NOMO-1 treated with DMSO at 0.1 percent for 48 hours (cell line): Measurements from ENCODE around the gene B3GNT5.
A peak's percentile ranks its signal among the peaks of the same experiment; 100 is the strongest.

ENCODE experiments used
- DNase-seq: peaks from one replicate; lab custom pipeline; 2025; ENCODE audit not compliant: unreplicated experiment; lab: John Stamatoyannopoulos, UW

B3GNT5 gene

DNA sequence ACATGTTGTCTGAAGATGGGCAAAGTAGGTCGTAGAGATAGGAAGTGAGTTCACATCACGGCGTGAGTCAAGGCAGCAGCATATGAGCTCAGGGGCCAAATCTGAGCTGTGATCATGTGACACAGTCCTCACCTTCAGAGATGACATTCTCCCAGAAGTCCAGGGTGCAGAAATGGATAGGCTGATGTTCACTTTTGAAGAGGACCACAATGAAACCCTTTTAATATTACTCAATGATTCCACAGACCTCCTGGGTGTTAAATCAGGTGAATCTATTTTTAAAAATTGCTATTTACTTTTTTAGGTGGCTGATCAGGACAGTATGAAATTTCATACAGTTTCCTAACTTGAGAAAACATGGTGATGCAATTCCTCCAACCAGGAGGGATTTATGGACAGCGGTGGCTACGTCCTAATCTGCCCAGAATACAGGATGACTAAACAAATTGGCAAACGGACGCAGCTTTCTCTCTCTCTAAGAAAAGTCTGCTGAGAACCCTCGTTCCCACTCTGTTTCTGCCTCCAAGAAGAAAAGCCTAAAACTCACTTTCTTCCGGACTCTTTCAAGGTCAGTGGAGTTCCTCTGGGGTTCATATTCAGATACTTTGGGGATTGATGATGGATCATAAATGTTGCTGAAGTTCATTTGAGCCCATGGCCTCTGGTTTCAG is 34.4 kb downstream of the B3GNT5 start:
- DNase-seq = peak; percentile 48

DNA sequence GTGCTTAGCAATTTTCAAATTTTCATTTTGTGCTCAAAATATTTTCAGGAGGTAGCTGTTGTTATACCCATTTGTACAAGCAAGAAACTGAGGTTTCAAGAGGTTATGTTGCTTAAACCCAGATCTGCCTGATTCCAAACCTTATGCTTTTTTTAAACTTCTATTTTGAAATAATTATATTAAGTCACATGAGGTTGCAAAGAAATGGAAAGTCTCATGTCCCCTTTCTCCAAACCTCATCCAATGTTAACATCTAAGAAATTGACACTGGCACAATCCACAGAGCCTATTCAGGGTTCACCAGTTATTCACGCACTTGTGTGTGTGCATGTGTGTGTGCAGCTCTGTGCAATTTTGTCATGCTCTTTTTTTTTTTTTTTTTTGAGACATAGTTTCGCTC is 35.1 kb downstream of the B3GNT5 start:
- no peak for DNase-seq

DNA sequence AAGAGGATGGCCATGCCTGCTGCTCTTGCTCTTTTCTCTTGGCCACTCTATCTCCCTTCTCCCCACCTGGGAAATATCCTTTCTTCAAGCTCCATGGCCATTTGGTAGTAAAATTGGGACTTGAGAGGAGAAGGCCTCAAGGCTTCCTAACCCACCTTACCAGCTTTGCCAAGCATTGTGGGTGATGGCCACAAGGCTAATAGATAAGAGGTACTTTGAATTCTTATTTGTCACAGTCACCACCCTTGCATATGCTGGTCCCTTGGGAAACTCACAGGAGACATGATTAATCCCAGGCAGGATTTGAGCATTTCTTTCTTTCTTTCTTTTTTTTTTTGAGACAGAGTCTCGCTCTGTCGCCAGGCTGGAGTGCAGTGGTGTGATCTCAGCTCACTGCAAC is 37.2 kb downstream of the B3GNT5 start:
- no peak for DNase-seq

DNA sequence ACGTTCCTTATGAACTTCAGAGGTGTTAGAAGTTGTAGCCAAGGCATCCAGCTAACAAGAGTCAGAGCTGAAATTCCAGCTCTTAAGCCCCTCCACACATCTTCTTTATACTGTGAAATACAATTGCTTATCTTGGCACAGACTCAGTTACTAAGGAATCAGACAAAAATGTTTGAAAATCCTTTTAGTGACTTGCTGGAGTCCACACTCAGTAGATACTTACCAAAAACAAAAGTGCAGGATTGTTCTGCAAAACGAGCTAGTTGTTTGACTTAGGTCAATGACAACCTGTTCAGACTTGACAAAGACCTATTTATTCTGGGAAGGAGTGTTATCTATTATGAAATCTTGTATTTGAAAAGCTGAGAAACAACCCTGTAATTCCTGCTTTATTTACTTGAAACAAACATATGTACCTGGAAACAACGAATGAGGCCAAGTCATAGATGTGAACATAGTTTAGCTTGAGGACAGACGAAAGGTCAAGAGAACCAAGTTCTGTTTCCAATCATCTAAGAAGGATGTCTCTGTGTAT is 38.5 kb downstream of the B3GNT5 start:
- no peak for DNase-seq

DNA sequence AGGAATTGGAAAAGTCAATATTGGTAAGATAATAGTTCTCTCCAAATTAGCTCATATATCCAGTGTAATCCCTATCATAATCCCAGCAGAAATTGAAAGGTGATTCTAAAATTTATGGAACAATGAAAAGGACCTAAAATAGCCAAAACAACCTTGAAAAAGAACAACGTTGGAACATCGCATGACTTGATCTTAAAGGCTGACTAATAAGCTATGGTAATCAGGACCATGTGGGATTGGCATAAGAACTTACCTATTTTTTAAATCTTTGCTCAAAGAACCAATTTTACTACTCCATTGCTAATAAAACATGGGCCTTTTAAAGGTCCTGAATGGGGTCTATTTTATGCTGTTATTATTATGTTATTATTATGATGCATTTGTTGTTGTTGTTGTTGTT is 40.9 kb downstream of the B3GNT5 start:
- DNase-seq = no peak

DNA sequence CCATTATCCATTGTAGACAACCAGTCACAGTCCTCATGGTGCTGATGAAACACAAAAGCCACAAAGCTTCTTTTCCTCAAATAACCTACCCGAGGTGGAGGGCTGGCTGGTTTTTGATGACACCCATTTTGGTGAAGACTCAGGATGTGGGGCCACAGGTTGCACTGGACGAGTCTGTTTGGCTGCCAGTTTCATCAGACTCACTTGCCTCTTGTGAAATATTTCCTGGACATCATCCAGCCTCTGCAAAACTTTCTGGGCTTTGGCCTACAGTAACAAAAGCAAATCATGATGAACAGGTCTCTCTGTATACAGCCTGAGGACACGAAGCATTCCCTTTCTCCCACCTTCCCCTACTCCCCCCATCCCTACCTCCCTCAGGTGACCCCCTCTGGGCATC is 42.2 kb downstream of the B3GNT5 start:
- DNase-seq = peak; percentile 95

DNA sequence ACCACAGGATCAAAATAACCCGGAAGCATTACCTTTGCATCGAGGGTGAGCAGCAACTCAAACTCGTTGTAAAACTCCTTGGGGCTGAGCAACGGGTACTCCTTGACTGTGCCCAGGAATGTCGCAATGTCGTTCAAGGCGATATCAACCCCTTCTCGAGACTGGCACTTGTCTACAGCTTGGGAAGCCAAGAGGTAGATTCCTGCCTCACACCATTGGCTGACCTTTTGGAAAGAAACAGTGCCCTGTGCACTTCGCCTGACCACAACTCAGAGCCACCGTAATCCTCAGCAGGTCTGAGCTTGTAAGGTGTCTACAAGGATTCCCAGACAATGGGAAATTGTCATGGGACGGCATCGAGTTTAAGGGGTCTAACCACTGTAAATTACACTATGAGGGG is 43.9 kb downstream of the B3GNT5 start:
- no peak for DNase-seq

DNA sequence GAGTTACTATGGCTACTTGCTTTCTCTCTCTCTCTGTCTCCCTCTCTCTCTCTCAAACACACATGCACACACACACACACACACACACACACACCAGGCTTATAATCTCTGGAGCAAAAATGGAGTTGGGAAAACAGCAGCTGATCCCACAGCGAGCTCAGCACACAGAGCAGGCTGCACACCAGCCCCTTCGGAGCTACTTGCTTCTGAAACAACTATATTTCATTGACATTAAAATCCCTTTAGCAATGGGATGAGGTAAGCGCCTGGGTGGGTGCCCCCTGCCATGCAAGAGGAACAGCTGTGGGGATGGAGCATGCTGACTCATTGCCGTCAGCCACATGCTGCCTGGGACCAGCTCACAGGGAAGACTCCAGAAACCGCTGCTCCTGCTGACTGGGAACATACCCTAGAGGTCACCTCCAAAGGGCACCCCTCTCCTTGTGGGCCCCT is 45.7 kb downstream of the B3GNT5 start:
- peak; percentile 83 for DNase-seq

DNA sequence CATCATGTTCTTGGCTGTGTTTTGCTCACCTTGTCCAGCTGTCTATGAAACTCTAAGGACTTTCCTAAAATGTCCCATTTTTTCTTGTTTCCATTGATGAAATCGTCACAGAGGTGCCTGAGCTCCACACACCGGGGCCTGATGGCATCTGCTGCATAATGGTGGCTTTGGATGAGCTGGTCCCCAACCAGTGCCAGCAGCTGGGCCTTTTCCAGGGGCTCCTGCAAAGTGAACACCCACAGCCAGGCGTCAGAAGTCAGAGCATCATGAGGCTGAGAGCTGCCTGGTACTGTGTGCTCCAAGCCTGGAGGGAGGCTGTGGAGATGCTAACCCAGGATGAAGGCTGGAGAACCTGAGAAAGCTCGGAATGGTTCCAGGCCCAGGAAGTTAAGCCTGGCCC is 46.9 kb downstream of the B3GNT5 start:
- no peak for DNase-seq

DNA sequence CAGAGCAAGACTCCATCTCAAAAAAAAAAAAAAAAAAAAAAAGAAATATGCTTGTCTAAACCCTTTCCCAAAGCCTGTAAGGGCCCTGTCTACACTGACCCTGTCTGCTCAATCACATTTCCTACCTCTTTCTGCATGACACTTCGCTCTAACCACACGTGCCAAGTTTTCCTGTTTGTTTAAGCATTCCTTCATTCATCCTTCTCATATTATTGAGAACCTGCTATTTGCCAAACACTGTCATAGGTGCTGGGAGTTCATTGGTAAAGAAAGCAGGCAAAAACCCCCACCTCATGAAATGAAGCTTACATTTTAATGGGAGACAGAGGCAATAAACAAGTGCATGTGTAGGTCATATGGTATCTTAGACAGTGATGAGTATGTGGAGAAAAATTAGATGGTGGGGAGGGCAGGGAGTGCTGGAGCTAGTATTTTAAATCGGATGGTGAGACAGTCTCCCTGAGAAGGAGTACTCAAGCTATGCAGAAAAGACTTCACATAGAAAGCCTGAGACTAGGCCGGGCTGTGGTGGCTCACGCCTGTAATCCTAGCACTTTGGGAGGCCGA is 48.0 kb downstream of the B3GNT5 start:
- DNase-seq = no peak

DNA sequence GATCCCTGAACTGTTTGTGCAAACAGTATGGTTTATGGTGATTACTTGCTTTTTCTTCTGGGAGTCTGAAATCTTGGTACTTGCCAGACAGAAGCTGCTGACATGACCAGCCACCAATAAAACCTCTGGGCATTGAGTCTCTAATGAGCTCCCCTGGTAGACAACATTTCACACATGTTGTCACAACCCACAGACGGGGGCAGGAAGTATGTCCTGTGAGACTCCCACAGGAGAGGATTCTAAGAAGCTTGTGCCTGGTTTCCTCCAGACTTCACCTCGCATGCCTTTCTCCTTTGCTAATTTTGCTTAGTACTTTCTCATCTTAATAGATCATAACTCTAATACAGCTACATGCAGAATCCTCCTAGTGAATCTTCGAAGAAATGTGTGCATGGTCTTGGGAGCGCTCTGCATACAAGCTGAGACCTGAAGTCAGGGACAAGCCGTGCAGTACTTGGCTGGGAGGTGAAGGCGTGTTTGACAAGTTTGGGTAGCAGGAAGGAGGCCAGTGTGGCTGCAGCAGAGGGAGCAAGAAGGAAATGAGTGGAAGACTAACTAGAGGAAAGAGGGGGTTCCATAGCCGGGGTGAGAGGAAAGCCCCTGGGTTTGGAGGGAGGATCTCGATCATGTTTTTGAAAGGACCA is 49.0 kb downstream of the B3GNT5 start:
- no peak for DNase-seq

DNA sequence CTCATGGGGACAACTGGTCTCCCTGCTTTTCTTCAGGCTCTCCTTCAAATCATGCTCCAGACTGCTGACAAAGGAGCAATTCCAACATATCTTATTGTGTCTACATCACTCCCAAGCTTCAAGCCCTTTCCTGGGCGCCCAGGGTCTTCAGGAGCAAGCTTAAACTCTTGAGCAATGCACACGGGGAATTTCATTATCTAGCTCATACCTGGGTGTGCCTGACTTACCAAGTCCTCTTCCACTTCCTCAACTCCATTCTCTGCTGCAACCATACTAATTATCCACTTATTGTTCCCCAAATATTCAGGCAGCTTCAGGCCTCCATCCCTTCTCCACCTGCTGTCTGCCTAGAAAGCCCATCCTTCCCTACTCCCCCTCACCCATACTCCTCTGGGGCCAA is 50.6 kb downstream of the B3GNT5 start:
- peak; percentile 48 for DNase-seq

DNA sequence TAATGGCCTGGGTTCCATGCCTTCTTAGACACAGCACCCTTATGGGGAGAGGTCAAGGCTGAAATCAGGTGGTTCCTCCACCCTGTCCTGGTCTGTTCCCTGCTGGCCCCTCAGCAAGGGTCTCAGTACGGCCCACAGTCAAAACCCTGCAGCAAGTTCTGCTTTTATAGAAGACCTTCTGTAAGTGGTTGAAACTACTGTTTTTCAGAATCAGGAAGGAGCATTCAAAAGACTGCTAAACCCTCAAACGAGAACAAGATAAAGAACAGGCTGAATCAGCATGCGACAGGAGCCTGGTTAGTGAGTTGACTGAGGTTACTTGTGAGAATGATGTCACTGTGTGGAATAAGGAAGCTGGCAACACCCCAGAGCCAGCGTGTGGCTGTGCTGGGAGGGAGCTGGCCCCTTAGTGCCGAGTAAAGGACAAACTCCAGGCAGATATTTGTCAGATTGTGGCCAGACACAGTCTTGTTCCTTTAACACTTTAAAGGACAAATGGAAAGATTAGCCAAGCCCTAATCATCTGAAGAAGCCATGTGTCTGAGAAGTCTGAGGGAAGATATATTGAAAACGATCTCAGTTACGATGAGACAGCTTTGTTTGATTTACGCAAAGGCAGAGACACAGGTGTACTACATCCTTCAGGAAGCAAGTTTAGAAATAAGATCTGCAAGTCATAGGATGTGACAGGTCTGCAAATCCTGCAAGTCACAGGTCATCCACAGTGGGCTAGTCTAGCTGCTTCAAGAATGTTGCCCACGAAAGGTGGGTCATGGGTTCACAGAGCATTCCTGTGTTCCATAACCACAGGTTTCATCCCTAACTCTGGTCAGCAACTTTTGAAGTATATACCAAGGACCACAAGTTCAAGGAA is 54.0 kb downstream of the B3GNT5 start:
- DNase-seq = peak; percentile 100

DNA sequence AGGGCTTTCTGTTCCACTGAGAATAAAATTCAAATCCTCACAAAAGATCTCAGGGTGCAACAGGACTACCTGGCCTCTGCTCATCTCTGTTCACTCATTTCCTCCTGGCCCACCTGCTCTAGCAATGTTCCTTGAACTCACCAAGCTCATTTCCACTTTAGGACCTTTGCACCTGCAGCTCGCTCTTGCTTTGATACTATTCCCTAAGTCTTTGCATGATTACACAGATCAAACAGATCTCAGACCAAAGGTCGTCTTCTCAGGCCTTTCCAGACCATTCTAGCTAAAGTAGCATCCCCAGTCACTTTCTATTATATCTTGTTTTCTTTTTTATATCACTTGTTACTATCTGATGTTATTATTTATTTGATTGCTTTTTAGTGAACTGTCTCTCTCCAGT is 54.7 kb downstream of the B3GNT5 start:
- no peak for DNase-seq

DNA sequence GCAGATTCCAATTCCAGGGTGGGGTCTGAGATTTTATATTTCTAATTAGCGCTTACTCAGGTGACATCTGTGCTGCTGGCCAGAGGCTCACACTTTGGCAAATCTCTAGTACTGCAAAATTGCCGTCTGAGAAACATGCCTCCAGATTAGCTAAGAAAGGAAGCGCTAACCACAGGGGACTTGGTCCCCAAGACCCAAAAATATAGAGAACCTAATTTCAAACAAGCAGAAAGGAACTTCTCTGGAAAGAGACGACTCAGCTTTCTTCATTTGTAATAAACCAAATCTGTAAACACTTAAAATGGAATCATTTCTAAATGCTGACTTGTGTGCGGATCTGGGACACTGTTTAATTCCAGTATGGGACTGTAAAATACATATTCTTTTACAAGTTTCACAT is 55.7 kb downstream of the B3GNT5 start:
- peak; percentile 77 for DNase-seq

DNA sequence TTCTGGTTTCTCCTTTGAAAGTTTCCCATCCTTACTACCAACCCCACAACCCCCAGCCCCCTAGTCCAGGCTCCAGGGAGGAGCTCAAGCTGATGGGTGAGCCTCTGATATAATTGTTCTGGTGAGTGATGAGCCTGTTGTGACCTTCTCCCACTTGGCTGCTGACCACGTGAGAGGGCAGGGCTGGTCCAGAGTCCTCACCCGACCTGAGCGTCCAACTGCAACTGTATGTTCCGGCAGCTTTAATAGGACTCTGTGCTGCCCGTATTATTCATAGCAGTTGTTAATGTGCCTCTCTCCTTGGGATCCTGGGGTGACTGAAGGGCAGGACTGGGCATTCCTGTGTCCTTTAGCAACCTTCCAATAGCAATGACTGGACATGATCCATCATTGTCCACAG is 56.2 kb downstream of the B3GNT5 start:
- DNase-seq = no peak

DNA sequence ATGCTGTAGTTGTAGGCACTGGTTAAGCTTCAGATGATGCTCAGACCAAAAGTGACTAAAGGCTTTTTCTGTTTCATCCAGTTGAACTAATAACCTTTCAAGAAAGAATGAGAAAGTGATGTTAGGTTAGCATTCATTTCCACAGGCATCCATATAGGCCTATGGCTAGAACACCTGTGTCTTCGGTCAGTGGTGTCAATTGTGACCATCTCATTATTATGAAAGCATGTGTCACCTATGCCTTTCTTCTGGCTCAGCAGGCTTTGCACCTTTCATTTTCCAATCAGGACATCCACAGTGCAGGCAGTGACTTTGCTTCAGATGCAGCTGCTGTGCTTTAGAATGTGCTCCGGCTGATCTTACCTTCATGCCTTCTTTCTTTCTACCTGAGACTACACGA is 57.9 kb downstream of the B3GNT5 start:
- DNase-seq = no peak

DNA sequence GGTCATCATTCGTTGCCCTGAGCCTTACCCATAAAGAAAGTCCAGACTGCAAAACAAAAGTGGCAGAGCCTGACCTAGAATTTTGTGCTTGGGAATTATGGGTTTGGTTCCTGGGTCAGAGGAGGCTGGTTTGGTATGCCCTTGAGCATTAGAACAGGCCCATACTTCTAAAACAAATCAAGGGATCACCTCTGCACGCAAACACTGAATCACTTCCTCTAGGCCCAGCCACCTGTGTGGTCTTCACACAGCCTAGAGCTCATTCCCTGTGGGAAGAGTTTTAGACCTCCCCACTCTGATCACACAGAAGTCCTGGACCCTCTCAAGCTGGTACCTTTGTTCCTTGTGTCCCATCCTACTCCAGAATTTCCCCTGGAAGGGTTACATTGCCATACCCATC is 59.4 kb downstream of the B3GNT5 start:
- no peak for DNase-seq

DNA sequence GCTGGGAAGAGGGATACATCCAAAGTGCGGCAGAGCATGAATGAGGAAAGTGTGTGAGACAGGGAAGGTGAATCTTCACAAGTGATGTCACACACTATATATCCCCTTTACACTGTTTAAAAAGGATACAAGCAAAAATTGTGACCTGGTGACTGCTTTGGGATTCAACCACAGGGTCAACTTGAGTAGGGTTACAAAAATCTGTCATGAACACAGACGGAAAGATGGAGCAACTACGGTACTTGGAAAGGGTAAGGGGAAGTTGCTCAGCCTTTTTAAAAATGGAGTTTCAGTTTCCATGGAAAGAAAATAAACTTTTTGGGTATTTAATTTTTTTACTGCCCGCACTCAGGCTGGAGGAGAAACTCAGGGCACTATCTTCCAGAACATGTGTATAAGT is 60.3 kb downstream of the B3GNT5 start:
- peak; percentile 98 for DNase-seq

DNA sequence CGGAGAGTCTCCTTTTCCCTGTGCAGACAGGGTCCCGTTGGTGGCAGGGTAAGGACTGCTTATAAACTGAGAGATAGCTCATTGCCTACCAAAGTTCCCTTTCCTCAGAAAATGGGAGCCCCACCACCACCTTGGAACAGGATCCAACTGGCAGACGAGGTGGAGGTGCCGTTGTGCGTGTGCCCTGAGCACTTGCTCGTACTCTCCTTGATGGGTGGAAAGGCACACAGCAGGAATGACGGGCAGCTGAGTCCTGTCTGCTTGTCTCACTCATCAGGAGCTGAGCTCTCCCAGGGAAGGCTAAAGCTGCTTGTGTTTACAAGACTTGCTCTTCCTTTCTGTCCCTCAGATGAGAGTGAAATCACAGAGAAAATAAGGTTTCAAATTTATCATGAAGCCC is 60.7 kb downstream of the B3GNT5 start:
- no peak for DNase-seq

DNA sequence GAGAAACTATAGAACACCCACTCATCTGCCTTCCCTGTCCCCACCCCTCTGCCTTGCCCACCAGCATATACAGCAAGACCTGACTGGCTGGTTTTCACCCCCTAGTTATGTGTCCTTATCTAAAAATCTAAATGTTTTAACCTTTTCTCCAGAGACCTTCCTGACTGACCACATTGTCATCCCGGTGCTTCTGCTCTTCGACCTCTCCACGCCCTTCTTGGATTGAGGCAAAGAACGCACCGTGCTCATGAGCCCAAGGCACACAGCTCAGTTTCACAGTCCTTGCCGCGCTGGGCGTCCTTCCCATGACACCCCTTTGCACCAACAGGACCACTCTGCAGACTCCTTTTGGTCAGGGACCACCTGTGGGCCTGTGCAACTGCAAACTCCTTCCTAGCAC is 62.7 kb downstream of the B3GNT5 start:
- DNase-seq = no peak
